ENCODE results near the gene C4orf50. TPM values are rescaled to one million over a fixed set of nuclear protein-coding genes. Genes with fewer than 3 reads are reported as not detected.

Gene C4orf50
- total RNA-seq, 1 experiment from 2014 or later = 0.17 TPM

DNA sequence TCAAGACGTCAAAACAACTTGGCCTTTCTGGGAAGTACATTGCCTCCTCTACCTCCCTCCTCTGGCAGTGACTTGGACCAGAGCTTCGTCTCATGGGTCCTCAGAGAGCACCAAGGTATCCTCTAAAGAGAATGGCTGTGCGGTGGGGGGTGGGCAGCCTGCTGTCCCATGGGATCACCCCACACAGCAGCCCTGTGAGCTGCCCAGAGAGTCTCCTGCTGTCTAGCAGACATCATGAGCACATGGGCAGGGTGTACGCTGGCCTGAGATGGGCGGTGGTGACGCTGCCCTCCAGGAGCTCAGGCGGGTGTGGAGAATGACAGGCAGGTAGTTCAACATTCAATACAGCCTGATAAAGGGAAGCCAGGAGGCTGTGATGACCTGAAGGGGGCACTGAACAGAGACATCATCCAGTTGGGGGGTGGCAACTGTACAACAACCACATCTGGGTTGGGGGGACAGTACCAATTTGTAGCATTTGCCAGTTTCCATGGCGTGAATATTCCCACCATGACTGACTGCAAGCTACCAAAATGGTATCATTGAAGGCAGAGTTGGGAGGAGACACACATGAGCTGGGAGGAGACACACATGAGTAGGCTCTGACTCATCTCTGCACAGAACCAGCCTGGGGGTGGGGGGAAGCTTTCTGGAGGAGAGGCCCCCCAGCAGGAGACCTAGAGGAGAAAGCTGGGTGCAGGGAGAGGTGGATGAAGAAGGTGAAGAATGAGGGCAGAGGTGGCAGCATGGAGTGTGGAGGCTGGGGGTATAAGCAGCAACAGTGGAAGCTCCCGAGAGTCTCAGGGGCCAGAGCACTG lies 35.9 kb downstream of the C4orf50 start:
- H3K14ac ChIP-seq (ENCODE audit: insufficient read depth, low read length) = no peak overlapping the region
- H2BK120ac ChIP-seq (ENCODE audit: low read depth, low read length, poor library complexity, severe bottlenecking) = no peak overlapping the region
- 0 out of 3 replicates have a peak, but pooled peaks have one; percentile 14 for TF ChIP-seq CTCF (conservative IDR thresholded peaks at IDR 0.05)
- H3T11ph ChIP-seq (ENCODE audit: low read length) = no peak overlapping the region
- no peaks in the 10 kb centered on the region for H3K79me1 ChIP-seq (ENCODE audit: insufficient read depth, low read depth, low read length, poor library complexity, severe bottlenecking)
- Mint-ChIP-seq H3K9me3 (peaks cover 24 to 28% of the 10 kb centered on the region in 2 experiments), H3K27me3 (ENCODE audit: low read depth) (peaks cover 27% of the 10 kb centered on the region), H3K36me3 (ENCODE audit: insufficient read depth in 1 of 3, low read depth in 3 of 3) (peaks cover 1 to 18% (median 12%) of the 10 kb centered on the region in 3 experiments; a peak in 6 of 7 replicates), H3K4me3 (no peak overlapping the region), H3K4me1 (no peaks in the 10 kb centered on the region), H3K27ac (no peak overlapping the region)
- peak; percentile 21 for DNase-seq
- no peak overlapping the region for H2AK5ac ChIP-seq (ENCODE audit: insufficient read length, low read length)
- no peak overlapping the region for H3K27ac ChIP-seq (ENCODE audit: insufficient read length, low read depth, low read length)
- no peak overlapping the region for H3K56ac ChIP-seq (ENCODE audit: insufficient read length, low read depth, low read length)
- no peaks in the 10 kb centered on the region for H3K27me3 ChIP-seq (ENCODE audit: insufficient read depth, low read length)
- no peak overlapping the region for H3K9ac ChIP-seq (ENCODE audit: extremely low read depth, insufficient read length, low read length)
- H3K4me2 ChIP-seq (ENCODE audit: insufficient read depth, insufficient read length, low read length) = no peak overlapping the region
- no peak overlapping the region for H2BK20ac ChIP-seq (ENCODE audit: low read depth, low read length, poor library complexity, severe bottlenecking)
- no peak overlapping the region for H4K5ac ChIP-seq (ENCODE audit: insufficient read length, low read depth, low read length)
- no peaks in the 10 kb centered on the region for H3K4me1 ChIP-seq (ENCODE audit: insufficient read depth, low read length)
- H4K20me1 ChIP-seq (ENCODE audit: control insufficient read depth, insufficient read depth, insufficient read length) = no peaks in the 10 kb centered on the region
- no CpG with 5 or more reads among the region's 9 CpGs for WGBS (ENCODE audit: extremely low coverage, insufficient read length, low lambda C conversion rate)
- no peak overlapping the region for H2BK15ac ChIP-seq (ENCODE audit: low read depth, low read length)
- H3K4ac ChIP-seq (ENCODE audit: low read depth, low read length) = no peak overlapping the region
- no peak overlapping the region for H3K23ac ChIP-seq (ENCODE audit: insufficient read length, low read depth, low read length)
- H2BK12ac ChIP-seq (ENCODE audit: insufficient read length, low read depth, low read length) = no peak overlapping the region
- H4K91ac ChIP-seq (ENCODE audit: insufficient read length, low read depth, low read length) = no peak overlapping the region
- H3K23me2 ChIP-seq (ENCODE audit: insufficient read length, low read depth, low read length, poor library complexity, severe bottlenecking) = no peaks in the 10 kb centered on the region
- no peak overlapping the region for H2AFZ ChIP-seq (ENCODE audit: low read length)
- no peaks in the 10 kb centered on the region for H3K79me2 ChIP-seq (ENCODE audit: insufficient read depth, low read length)
- H2BK5ac ChIP-seq (ENCODE audit: insufficient read length, low read length) = no peak overlapping the region
- H3K9me3 ChIP-seq (ENCODE audit: control insufficient read depth, low read depth, low read length) = peaks cover 7% of the 10 kb centered on the region
- H4K8ac ChIP-seq (replicated peaks; ENCODE audit: insufficient read length, low read depth, low read length) = no peak overlapping the region
- H3K18ac ChIP-seq (ENCODE audit: insufficient read length, low read depth, low read length) = no peak overlapping the region

All from H9 (cell line).